Epithelial cell of proximal tubule (primary cell): ENCODE results near the gene GSTM3. TPM values are rescaled to one million over a fixed set of nuclear protein-coding genes. Genes with fewer than 3 reads are reported as not detected.
"Not testable (repeated sequence)": the region's sequence is repeated elsewhere in the genome, so short reads cannot be mapped to it uniquely, and the experiment has no call there.

Experiments used
- DNase-seq: peaks from one replicate; pipeline ENCODE4 v3.0.0-alpha.2; 2011; ENCODE audit warnings: low read depth
- H3K4me3 ChIP-seq: 2 replicates; pipeline ENCODE4 v1.5.1; 2011; ENCODE audit warnings: low read depth, mild to moderate bottlenecking, low read length
- CTCF ChIP-seq: conservative IDR thresholded peaks from 2 replicates; pipeline ENCODE4 v1.5.1; 2012; ENCODE audit warnings: low read depth, mild to moderate bottlenecking, low read length
- total RNA-seq: library from RNA; depleted of rRNA; stranded (reverse); fragments of >200 nt; gene quantifications from 2 replicates; pipeline ENCODE4 v1.2.3, GENCODE V29; 2015

GSTM3 gene
- total RNA-seq, 1 donor from 2014 or later, result 81.9 TPM

DNA sequence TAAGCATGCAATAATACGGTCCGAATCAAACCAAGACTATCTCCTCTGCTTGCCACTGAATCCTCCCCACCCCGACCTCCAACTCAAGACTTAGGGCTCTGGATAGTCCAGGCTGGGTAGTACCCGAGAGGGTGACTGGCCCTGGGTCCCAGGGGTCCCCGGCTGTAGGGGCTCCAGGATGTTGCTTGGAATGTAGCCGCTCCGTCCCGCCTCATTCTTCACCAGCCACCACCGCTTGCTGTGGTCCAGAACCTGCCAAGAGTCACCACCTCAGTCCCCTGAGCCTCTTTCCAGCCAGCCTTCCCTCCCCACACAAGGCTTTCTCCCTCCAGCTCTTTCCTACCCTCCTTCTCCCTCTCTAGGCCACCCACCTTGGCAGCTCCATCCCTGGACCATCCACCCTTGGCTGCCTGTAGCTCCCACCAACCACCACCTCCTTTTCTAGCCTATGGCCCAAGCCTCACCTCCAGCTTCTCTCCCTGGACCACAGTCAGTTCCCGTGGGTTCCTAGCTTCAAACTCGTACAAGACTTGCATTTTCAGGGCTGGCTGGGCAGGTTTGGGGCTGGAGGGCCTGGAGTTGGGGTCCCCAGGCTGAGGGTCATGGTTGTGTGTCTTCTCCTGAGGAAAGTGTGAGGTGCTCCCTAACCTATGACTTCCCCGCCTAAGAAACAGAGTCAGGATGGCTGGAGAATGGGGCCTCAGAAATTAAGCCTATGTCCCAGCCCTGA, 10.9 kb upstream of the GSTM3 start:
- H3K4me3 ChIP-seq, result no peak overlapping the region
- no peak for TF ChIP-seq CTCF
- DNase-seq, result no peak

DNA sequence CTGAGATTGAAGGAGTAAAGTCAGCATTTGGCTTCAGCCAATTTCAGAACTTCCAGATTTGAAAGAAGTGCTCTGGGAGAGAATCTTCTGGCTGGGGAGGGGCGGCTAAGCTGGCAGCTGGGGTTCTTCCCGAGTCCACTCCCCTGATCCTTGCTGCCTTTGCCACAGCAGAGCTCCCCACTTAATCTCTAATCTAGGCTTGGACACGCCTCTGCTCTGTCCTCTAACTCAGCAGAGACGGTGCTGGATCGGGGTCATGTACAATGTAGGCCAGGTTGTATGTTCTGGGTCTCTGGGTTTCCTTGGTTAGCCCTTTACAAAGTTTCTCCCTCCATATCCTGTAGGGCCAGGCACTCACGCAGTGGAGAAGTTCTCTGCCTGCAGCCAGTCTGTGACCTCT, 10.1 kb upstream of the GSTM3 start:
- no peak for TF ChIP-seq CTCF
- no peak overlapping the region for H3K4me3 ChIP-seq
- DNase-seq, result no peak

DNA sequence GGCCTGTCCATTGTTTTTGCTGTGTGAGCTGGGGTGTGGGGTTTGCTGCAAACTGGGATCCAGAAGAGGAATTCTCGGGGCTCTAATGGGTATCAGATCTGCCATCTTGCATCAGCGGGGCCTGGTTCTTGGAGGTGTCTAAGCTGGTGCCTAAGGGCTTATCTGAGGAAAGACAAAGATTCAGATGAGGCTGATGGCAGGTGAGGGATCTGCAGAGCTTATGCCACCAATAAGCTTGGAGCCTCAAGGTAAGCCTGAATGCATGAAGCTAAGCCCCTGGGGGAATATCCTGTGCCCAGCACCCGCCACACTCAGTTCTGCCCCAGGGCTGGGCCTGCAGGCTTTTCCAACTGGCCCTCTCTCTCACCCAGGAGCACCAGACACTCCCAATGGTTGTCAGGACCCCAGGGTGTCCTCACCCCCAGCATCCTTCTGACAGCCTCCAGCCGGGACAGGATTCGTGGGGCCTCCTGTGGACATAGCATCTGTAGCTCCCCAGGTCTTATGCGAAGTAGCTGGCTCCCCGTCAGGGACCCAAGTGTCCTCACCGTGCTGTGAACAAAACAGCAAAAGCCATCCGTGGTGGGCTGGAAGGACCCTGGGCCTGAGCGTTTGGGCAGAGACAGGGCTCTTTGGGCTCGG, 9.5 kb upstream of the GSTM3 start:
- no peak for DNase-seq
- H3K4me3 ChIP-seq, result no peak overlapping the region
- no peak for TF ChIP-seq CTCF

DNA sequence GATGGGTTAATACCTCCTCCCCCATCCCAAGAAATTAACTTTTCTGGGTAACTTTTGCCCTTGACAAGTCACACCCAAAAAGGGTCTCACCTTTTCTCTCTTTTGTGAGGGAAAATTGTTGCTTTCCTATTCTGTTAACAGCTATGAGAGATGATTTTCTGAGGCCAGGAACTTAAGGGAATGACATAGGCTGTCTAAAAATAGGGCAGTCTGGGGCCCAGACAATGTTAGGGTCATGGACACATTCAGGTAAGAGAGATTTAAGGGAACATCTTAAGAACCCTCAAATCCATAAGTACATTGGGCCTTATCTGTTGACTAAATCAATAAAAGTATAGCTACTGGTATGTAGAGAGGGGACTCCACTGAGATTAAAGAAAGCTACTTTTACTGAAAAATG, 8.4 kb upstream of the GSTM3 start:
- no peak for DNase-seq
- TF ChIP-seq CTCF, result no peak
- no peak overlapping the region for H3K4me3 ChIP-seq

DNA sequence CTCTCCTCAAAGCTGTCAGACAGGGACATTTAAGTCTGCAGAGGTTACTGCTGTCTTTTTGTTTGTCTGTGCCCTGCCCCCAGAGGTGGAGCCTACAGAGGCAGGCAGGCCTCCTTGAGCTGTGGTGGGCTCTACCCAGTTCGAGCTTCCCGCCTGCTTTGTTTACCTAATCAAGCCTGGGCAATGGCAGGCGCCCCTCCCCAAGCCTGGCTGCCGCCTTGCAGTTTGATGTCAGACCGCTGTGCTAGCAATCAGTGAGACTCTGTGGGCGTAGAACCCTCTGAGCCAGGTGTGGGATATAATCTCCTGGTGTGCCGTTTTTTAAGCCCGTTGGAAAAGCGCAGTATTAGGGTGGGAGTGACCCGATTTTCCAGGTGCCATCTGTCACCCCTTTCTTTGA, 7.5 kb upstream of the GSTM3 start:
- DNase-seq, H3K4me3 ChIP-seq: not testable (repeated sequence)

DNA sequence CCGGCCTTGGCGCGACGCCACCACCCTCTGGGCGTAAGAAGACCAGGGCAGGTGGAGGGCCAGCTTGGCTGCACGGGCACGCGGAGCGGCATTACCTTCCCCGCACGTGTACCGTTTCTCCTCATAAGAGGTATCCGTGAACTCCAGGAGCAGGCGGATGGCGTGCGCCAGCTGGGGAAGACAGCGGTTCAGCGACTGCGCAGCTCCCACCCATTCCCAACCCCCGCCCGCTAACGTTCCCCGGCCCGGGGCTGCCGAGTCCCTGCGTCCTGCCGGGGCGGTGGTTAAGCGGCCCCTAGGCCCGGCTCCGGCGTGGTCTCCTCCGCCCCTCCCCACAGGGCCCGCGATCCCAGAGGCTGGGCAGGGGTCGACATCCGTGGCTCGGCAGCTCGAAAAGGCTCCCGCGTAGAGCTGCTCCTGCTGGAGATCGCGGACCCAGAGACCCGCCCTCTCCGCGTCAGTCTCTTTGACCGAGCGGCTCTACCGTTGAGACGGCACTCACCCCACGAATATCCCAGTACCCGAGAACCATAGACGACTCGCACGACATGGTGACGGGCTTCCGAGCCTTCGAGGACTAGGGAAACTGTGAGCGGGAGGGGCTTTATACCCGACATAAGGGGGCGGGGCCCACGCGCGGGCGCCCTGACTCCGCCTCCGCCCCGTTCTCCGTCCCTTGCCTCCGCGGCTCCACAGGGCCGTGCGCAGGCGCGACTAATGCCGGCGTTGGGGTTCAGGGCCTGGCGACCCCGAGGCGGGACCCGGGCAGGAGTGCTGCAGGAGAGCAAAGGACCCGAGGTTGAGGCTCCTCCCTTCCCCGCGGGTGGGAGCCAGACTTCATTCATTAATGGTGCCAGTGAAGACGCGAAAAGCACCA, 862 bp downstream of the GSTM3 start:
- no peak for TF ChIP-seq CTCF
- DNase-seq, result no peak
- H3K4me3 ChIP-seq, result peak overlapping the region; percentile 61

GRCh38 chr1:109733236-109733870, 7.5 kb downstream of the GSTM3 start:
- no peak overlapping the region for H3K4me3 ChIP-seq
- no peak for TF ChIP-seq CTCF
- DNase-seq, result no peak
